ENCODE results near the gene ITPR2. TPM values are rescaled to one million over a fixed set of nuclear protein-coding genes. Genes with fewer than 3 reads are reported as not detected.

ITPR2 gene
- total RNA-seq, 4 donors from 2014 or later: 32.6 to 49.8 (median 39.9) TPM

GRCh38 chr12:26705851-26706250 is 127.1 kb downstream of the ITPR2 start:
- DNase-seq (ENCODE audit: low spot score in 2 of 2): no peak
- Histone ChIP-seq H3K36me3 (no peaks in the 10 kb centered on the region), H3K27me3 (no peaks in the 10 kb centered on the region), H3K27ac (no peak overlapping the region), H3K4me1 (peaks cover 0 to 17% (median 0%) of the 10 kb centered on the region in 4 donors), H3K4me3 (no peak overlapping the region), H3K9me3 (no peaks in the 10 kb centered on the region)
- TF ChIP-seq POLR2A (IDR thresholded peaks at IDR 0.05) (no peak), EP300 (IDR thresholded peaks at IDR 0.05) (no peak)
- TF ChIP-seq, protein P1, sequence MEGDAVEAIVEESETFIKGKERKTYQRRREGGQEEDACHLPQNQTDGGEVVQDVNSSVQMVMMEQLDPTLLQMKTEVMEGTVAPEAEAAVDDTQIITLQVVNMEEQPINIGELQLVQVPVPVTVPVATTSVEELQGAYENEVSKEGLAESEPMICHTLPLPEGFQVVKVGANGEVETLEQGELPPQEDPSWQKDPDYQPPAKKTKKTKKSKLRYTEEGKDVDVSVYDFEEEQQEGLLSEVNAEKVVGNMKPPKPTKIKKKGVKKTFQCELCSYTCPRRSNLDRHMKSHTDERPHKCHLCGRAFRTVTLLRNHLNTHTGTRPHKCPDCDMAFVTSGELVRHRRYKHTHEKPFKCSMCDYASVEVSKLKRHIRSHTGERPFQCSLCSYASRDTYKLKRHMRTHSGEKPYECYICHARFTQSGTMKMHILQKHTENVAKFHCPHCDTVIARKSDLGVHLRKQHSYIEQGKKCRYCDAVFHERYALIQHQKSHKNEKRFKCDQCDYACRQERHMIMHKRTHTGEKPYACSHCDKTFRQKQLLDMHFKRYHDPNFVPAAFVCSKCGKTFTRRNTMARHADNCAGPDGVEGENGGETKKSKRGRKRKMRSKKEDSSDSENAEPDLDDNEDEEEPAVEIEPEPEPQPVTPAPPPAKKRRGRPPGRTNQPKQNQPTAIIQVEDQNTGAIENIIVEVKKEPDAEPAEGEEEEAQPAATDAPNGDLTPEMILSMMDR (IDR thresholded peaks at IDR 0.05): no peak
- 93 to 96% methylated on average over 2 of the region's 2 CpGs for WGBS, 2 donors

- TF ChIP-seq, protein P1 (IDR thresholded peaks at IDR 0.05): no peak
- TF ChIP-seq POLR2A (IDR thresholded peaks at IDR 0.05) (no peak), EP300 (IDR thresholded peaks at IDR 0.05) (peak in 1 of 2 donors; percentile 72)
- Histone ChIP-seq H3K27me3 (no peaks in the 10 kb centered on the region), H3K4me3 (no peak overlapping the region), H3K36me3 (no peaks in the 10 kb centered on the region), H3K4me1 (peaks cover 0 to 17% (median 0%) of the 10 kb centered on the region in 4 donors), H3K27ac (peak overlapping the region in 1 of 4 donors; percentile 10), H3K9me3 (no peaks in the 10 kb centered on the region)
- 26 to 29% methylated on average over 2 of the region's 2 CpGs for whole genome bisulfite sequencing, 2 donors
- no peak for DNase-seq (ENCODE audit: low spot score in 2 of 2)
These were observed 128.1 kb downstream of the ITPR2 start for GRCh38 chr12:26704684-26705460.

- Histone ChIP-seq H3K27me3 (no peaks in the 10 kb centered on the region), H3K27ac (no peak overlapping the region), H3K4me1 (peaks cover 0 to 17% (median 0%) of the 10 kb centered on the region in 4 donors), H3K36me3 (no peaks in the 10 kb centered on the region), H3K4me3 (no peak overlapping the region), H3K9me3 (no peaks in the 10 kb centered on the region)
- 65 to 74% methylated on average over 1 of the region's 1 CpG for WGBS, 2 donors
- TF ChIP-seq, protein P1 (IDR thresholded peaks at IDR 0.05): no peak
- TF ChIP-seq POLR2A (IDR thresholded peaks at IDR 0.05) (no peak), EP300 (IDR thresholded peaks at IDR 0.05) (no peak)
- no peak for DNase-seq (ENCODE audit: low spot score in 2 of 2)
These were observed 128.8 kb downstream of the ITPR2 start for GRCh38 chr12:26704214-26704613.

DNA sequence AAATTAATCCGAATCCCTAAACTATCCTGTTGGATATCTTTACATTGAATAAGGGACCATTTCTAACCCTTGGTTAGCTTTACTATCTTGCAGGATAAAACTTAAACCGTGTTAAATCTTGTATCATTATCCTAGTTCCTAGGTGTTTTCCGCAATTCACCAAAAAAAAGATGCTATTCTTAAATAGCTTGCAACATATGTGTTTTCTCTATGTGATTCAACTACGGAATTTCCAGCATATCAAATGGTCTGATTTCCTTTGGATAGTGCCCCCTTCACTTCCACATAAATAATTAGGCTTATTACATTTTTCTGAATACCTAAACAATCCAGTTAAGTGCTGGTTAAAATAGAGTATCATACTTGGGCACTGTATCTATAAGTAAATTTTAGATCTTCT is 130.3 kb downstream of the ITPR2 start:
- H3K27ac ChIP-seq: no peak overlapping the region
- no peak for DNase-seq (ENCODE audit: low spot score in 2 of 2)
- no peaks in the 10 kb centered on the region for H3K36me3 ChIP-seq
- TF ChIP-seq EP300 (IDR thresholded peaks at IDR 0.05) (no peak), POLR2A (IDR thresholded peaks at IDR 0.05) (no peak)
- TF ChIP-seq, protein P1 (IDR thresholded peaks at IDR 0.05): no peak
- no peaks in the 10 kb centered on the region for H3K27me3 ChIP-seq
- WGBS, 2 donors: 93 to 96% methylated on average over 4 of the region's 4 CpGs
- no peak overlapping the region for H3K4me3 ChIP-seq
- peaks cover 0 to 17% (median 0%) of the 10 kb centered on the region in 4 donors for H3K4me1 ChIP-seq
- no peaks in the 10 kb centered on the region for H3K9me3 ChIP-seq

GRCh38 chr12:26701604-26702215 is 131.3 kb downstream of the ITPR2 start:
- 87 to 88% methylated on average over 1 of the region's 1 CpG for WGBS, 2 donors
- Histone ChIP-seq H3K36me3 (no peaks in the 10 kb centered on the region), H3K4me1 (peaks cover 0 to 17% (median 0%) of the 10 kb centered on the region in 4 donors), H3K4me3 (no peak overlapping the region), H3K27ac (no peak overlapping the region), H3K27me3 (no peaks in the 10 kb centered on the region), H3K9me3 (no peaks in the 10 kb centered on the region)
- peak in 1 of 2 donors; percentile 30 for DNase-seq (ENCODE audit: low spot score in 2 of 2)
- TF ChIP-seq EP300 (IDR thresholded peaks at IDR 0.05): no peak
- TF ChIP-seq, protein P1 (IDR thresholded peaks at IDR 0.05): peak; percentile 42 to 64 (median 54)

All from tibial nerve (tissue), 4 donors.